Measurements from ENCODE around the gene CNNM1. TPM values are rescaled to one million over a fixed set of nuclear protein-coding genes. Genes with fewer than 3 reads are reported as not detected.

Gene CNNM1
- total RNA-seq, 3 donors from 2014 or later (not counting 1 experiment from before 2014, with no cell fraction given) = not detected

DNA sequence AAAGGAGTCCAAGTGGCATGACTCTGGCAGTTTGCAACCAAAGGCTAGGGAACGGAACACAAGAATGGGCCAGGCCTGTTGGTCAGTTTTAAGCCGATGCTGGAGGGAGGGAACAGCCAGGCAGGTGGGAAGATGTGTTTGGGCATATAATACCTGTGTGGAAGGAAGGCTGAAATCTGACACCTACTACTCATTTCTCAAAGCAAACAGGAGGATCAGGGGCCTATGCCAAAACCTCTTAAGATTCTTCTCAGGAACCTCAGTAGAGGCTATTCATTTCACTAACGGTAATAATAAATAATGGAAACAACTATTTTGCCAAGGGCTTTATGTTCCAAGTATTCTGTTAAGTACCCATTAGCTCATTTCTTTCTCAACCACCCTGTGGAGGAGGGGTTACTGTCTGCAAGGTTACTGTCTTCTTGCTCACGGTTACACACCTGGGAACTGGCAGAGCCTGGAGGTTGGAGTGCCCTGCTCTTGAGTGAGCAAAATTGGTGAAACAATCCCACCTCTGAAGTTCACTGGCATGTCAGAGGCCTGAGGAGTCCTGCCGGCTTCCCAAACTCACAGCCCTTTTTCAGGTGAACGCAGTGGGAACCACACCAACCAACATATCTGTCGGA is 65.7 kb downstream of the CNNM1 start:
- Mint-ChIP-seq H3K36me3 (no peaks in the 10 kb centered on the region), H3K27ac (peak overlapping the region in 1 of 2 donors; percentile 26), H3K9me3 (no peaks in the 10 kb centered on the region), H3K4me1 (peaks cover 0 to 5% of the 10 kb centered on the region in 2 donors), H3K4me3 (no peak overlapping the region), H3K27me3 (ENCODE audit: low read depth in 2 of 2) (no peaks in the 10 kb centered on the region)
- H3K27ac ChIP-seq (ENCODE audit: low read length) = no peak overlapping the region
- TF ChIP-seq CTCF (IDR thresholded peaks at IDR 0.05) = no peak
- 98% methylated on average over 7 of the region's 7 CpGs for WGBS (ENCODE audit: insufficient coverage)
- H3K9me3 ChIP-seq (ENCODE audit: control insufficient read depth, insufficient read depth, low read length) = no peaks in the 10 kb centered on the region
- ATAC-seq (no peak), DNase-seq (no peak)
- intact Hi-C loops (cut with micrococcal nuclease) = no loop called here
- no peak overlapping the region for H3K4me3 ChIP-seq (ENCODE audit: low read length)
- peaks cover 25% of the 10 kb centered on the region for H3K36me3 ChIP-seq (ENCODE audit: control insufficient read depth, insufficient read depth, low read length)
- peaks cover 2% of the 10 kb centered on the region for H3K4me1 ChIP-seq (ENCODE audit: control insufficient read depth, insufficient read depth, low read length)
- no peaks in the 10 kb centered on the region for H3K27me3 ChIP-seq (ENCODE audit: control insufficient read depth, insufficient read depth, low read length)

DNA sequence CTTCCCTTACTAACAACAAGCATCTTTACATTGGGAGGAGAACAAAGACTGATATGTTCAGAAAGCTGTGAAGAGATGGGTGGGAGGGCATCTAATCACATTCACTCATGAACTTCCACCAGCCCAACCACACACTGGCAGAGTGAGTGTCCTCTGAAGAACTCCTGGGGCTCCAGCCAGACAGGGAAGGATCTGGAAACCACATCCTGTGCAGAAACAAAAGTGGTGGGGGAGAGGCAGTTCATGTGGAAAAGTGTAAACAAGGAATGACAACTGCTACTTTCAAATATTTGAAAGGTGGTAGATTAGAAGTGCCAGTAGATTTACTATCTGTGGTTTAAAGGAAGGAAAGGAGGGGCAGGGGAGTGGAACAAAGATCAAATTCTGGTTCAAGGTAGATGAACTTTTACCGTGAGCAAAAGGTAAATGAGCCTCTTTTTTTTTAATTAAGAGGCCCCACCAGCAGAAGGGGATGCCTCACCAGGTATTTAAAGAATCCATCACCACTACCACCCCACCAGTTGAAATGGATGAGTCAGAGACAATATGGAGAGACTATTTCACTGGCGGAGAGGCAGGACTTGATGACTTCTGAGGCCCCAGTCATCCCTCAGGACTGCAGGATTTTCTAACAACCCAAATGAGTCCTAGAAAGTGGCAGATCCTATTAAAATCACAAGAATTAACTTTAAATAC is 66.7 kb downstream of the CNNM1 start:
- H3K27me3 ChIP-seq (ENCODE audit: control insufficient read depth, insufficient read depth, low read length) = no peaks in the 10 kb centered on the region
- no peak overlapping the region for H3K27ac ChIP-seq (ENCODE audit: low read length)
- TF ChIP-seq CTCF (IDR thresholded peaks at IDR 0.05) = no peak
- ATAC-seq (no peak), DNase-seq (no peak)
- H3K36me3 ChIP-seq (ENCODE audit: control insufficient read depth, insufficient read depth, low read length) = peaks cover 25% of the 10 kb centered on the region
- WGBS (ENCODE audit: insufficient coverage) = 67% methylated on average over 1 of the region's 2 CpGs
- Mint-ChIP-seq H3K27me3 (ENCODE audit: low read depth in 2 of 2) (no peaks in the 10 kb centered on the region), H3K4me3 (no peak overlapping the region), H3K9me3 (no peaks in the 10 kb centered on the region), H3K4me1 (peaks cover 0 to 5% of the 10 kb centered on the region in 2 donors), H3K27ac (no peak overlapping the region), H3K36me3 (no peaks in the 10 kb centered on the region)
- H3K9me3 ChIP-seq (ENCODE audit: control insufficient read depth, insufficient read depth, low read length) = no peaks in the 10 kb centered on the region
- H3K4me1 ChIP-seq (ENCODE audit: control insufficient read depth, insufficient read depth, low read length) = peaks cover 2% of the 10 kb centered on the region
- H3K4me3 ChIP-seq (ENCODE audit: low read length) = no peak overlapping the region
- intact Hi-C loops (cut with micrococcal nuclease) = no loop called here

DNA sequence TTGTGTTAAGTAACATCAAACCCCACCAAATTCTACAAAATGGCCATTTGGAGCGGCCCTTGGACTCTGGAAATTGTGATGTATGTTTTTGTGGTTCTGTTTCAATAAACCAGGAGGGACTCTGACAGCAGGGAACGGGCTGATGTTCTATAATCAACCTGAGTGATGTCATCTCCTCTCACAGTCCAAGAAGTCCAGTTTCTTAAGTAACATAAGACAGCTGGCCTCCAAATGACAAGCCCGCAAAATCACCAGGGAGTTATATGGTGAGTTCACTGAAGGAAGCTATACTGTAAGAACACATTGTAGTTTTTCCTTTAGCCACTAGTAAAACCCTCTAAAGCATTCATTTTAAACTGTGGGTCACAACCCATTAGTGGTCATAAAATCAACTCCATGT is 67.3 kb downstream of the CNNM1 start:
- H3K9me3 Mint-ChIP-seq = no peaks in the 10 kb centered on the region
- Histone ChIP-seq H3K36me3 (ENCODE audit: control insufficient read depth, insufficient read depth, low read length) (peaks cover 29% of the 10 kb centered on the region), H3K27me3 (ENCODE audit: control insufficient read depth, insufficient read depth, low read length) (no peaks in the 10 kb centered on the region), H3K4me1 (ENCODE audit: control insufficient read depth, insufficient read depth, low read length) (peaks cover 2% of the 10 kb centered on the region), H3K27ac (ENCODE audit: low read length) (no peak overlapping the region), H3K4me3 (ENCODE audit: low read length) (no peak overlapping the region), H3K9me3 (ENCODE audit: control insufficient read depth, insufficient read depth, low read length) (no peaks in the 10 kb centered on the region)
- H3K36me3 Mint-ChIP-seq = no peaks in the 10 kb centered on the region
- intact Hi-C loops (cut with micrococcal nuclease) = no loop called here
- ATAC-seq (no peak), DNase-seq (no peak)
- H3K4me1 Mint-ChIP-seq = peaks cover 0 to 5% of the 10 kb centered on the region in 2 donors
- H3K27me3 Mint-ChIP-seq (ENCODE audit: low read depth in 2 of 2) = no peaks in the 10 kb centered on the region
- 88% methylated on average over 1 of the region's 3 CpGs for WGBS (ENCODE audit: insufficient coverage)
- no peak overlapping the region for H3K27ac Mint-ChIP-seq
- no peak for TF ChIP-seq CTCF (IDR thresholded peaks at IDR 0.05)
- H3K4me3 Mint-ChIP-seq = no peak overlapping the region

All from natural killer cell (primary cell).